GM23338 (cell line): ENCODE data around the gene TMEM63B. TPM values are rescaled to one million over a fixed set of nuclear protein-coding genes. Genes with fewer than 3 reads are reported as not detected.

Source experiments
- ATAC-seq: fragments of 200-7000 bp; cut with Tn5 transposase; 3 replicates; pipeline ENCODE4 v1.9.1; 2020
- DNase-seq: peaks from one replicate; pipeline ENCODE4 v3.0.0-alpha.2; 2015; ENCODE audit warnings: low spot score
- H2AFZ ChIP-seq: fragments of 200-600 bp; sonication (generic); 2 replicates; pipeline ENCODE4 v1.8.0; 2016; ENCODE audit warnings: antibody characterized with exemption, mild to moderate bottlenecking, moderate library complexity
- H3F3A ChIP-seq: fragments of 200-600 bp; sonication (generic); replicated peaks from 2 replicates; pipeline ENCODE4 v1.8.0; 2017; ENCODE audit warnings: antibody characterized with exemption, mixed run types, low read depth
- H3K27ac ChIP-seq: fragments of 200-600 bp; sonication (generic); 2 replicates; pipeline ENCODE4 v1.6.1; 2016; ENCODE audit warnings: low read depth
- H3K27me3 ChIP-seq: fragments of 200-600 bp; sonication (generic); 2 replicates; pipeline ENCODE4 v1.8.0; 2016; ENCODE audit warnings: mild to moderate bottlenecking, mixed run types, moderate library complexity; ENCODE audit not compliant: insufficient read depth
- H3K36me3 ChIP-seq: fragments of 200-600 bp; sonication (generic); 2 replicates; pipeline ENCODE4 v1.8.0; 2016; ENCODE audit warnings: mild to moderate bottlenecking; ENCODE audit not compliant: insufficient read depth
- H3K4me1 ChIP-seq: fragments of 200-600 bp; sonication (generic); 2 replicates; pipeline ENCODE4 v1.8.0; 2016; ENCODE audit warnings: mild to moderate bottlenecking, moderate library complexity; ENCODE audit not compliant: insufficient read depth
- H3K4me2 ChIP-seq: fragments of 200-600 bp; sonication (generic); 2 replicates; pipeline ENCODE4 v1.7.1; 2017; ENCODE audit warnings: mixed run types
- H3K4me3 ChIP-seq: fragments of 200-600 bp; sonication (generic); 2 replicates; pipeline ENCODE4 v1.6.1; 2016; ENCODE audit warnings: mixed run types
- H3K79me2 ChIP-seq: fragments of 200-600 bp; sonication (generic); replicated peaks from 2 replicates; pipeline ENCODE4 v1.8.0; 2017; ENCODE audit warnings: mild to moderate bottlenecking; ENCODE audit not compliant: insufficient read depth
- H3K9me2 ChIP-seq: fragments of 200-600 bp; sonication (generic); 2 replicates; pipeline ENCODE4 v1.8.0; 2017; ENCODE audit not compliant: insufficient read depth
- H4K20me1 ChIP-seq: fragments of 200-600 bp; sonication (generic); replicated peaks from 2 replicates; pipeline ENCODE4 v1.8.0; 2017; ENCODE audit warnings: mild to moderate bottlenecking; ENCODE audit not compliant: insufficient read depth
- H3K27ac Mint-ChIP-seq: 2 replicates; pipeline ENCODE4 v1.8.0; 2020; ENCODE audit warnings: inconsistent platforms, mild to moderate bottlenecking, moderate library complexity, mixed read lengths
- H3K27me3 Mint-ChIP-seq: 3 replicates; pipeline ENCODE4 v1.8.0; 2022; ENCODE audit warnings: low read depth, mild to moderate bottlenecking, moderate library complexity, mixed read lengths, inconsistent platforms; ENCODE audit not compliant: insufficient read depth, poor library complexity
- H3K36me3 Mint-ChIP-seq: 3 replicates; pipeline ENCODE4 v1.8.0; 2021; ENCODE audit warnings: low read depth, mild to moderate bottlenecking, inconsistent platforms, moderate library complexity, mixed read lengths
- H3K4me1 Mint-ChIP-seq: 3 replicates; pipeline ENCODE4 v1.8.0; 2020; ENCODE audit warnings: mild to moderate bottlenecking, inconsistent platforms, mixed read lengths
- H3K4me3 Mint-ChIP-seq: 3 replicates; pipeline ENCODE4 v1.8.0; 2021; ENCODE audit warnings: moderate library complexity, mild to moderate bottlenecking, inconsistent platforms, mixed read lengths
- H3K9me3 Mint-ChIP-seq: 3 replicates; pipeline ENCODE4 v1.8.0; 2020; ENCODE audit warnings: moderate library complexity, mild to moderate bottlenecking, inconsistent platforms, mixed read lengths
- CREB1 ChIP-seq: fragments of 250-450 bp; sonication (Bioruptor Pico); IDR thresholded peaks from 2 replicates; pipeline ENCODE4 v1.5.0; 2020; ENCODE audit warnings: low read depth, mild to moderate bottlenecking, moderate library complexity
- EZH2 ChIP-seq: fragments of 200-600 bp; sonication (generic); IDR thresholded peaks from one replicate; pipeline ENCODE4 v1.8.0; 2017; ENCODE audit warnings: antibody characterized with exemption, mild to moderate bottlenecking, low read depth; ENCODE audit not compliant: unreplicated experiment
- POLR2AphosphoS5 ChIP-seq: IDR thresholded peaks from 2 replicates; pipeline ENCODE4 v1.6.1; 2016; ENCODE audit warnings: antibody characterized with exemption, low read depth
- polyA plus RNA-seq: library from polyadenylated mRNA; unstranded; fragments of >200 nt; fragmentation: Nextera tagmentation; extraction: Ambion mirVana; gene quantifications from 2 replicates; pipeline ENCODE4 v1.2.1, GENCODE V29; 2016
- total RNA-seq: library from RNA; depleted of rRNA; stranded (reverse); fragments of >200 nt; shearing (Covaris generic); gene quantifications from 2 replicates; pipeline ENCODE4 v1.2.3, GENCODE V29; 2014
- TF ChIP-seq, protein P1 (sequence below): fragments of 250-450 bp; sonication (Bioruptor Pico); IDR thresholded peaks from 2 replicates; pipeline ENCODE4 v1.5.0; 2020; ENCODE audit warnings: mild to moderate bottlenecking, moderate library complexity

TMEM63B gene
- total and polyA plus RNA-seq, 2 experiments from 2014 or later = 10.1 to 36.0 TPM

DNA sequence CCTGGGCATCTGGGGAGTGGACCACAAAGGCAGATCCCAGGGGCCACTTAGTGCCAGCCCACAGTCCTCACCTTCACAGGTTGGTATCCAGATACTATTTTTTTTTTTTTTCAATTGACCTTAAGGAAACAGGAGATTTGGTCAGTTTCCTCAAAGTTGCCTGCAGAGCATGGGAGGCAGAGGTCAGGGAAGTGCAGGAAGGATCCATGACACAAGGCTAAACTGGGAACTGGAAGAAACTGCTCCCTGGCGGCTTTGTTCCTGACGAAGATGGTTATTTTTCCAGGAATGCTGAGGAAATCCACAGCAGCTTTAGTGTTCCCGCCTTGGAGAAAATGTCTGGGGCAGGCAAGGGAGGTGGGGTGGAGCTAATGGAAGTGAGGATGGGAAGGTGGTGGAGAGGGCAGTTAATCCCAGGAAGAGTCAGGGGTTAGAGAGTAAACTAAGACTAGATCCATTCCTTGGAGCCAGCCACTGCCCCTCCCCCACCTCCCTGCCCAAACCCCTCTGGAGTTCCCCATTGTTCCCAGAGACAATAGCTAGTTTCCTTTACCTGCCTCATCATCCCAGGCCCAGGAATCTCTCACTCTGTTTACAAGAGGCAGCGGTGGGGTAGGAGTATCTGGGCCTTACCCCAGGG, 75.1 kb downstream of the TMEM63B start:
- ATAC-seq (peak; percentile 92), DNase-seq (peak; percentile 95)
- peak overlapping the region; percentile 15; the same call in 1 of the 3 replicates for H3K4me3 Mint-ChIP-seq
- peaks cover 10% of the 10 kb centered on the region for H3K27me3 Mint-ChIP-seq
- H3K9me3 Mint-ChIP-seq = no peaks in the 10 kb centered on the region
- no peaks in the 10 kb centered on the region for H3K36me3 ChIP-seq
- H3K4me1 ChIP-seq = peaks cover 55% of the 10 kb centered on the region
- no peaks in the 10 kb centered on the region for H3K27me3 ChIP-seq
- H3K4me2 ChIP-seq = peak overlapping the region; percentile 67
- H3K4me1 Mint-ChIP-seq = peaks cover 55% of the 10 kb centered on the region
- TF ChIP-seq CREB1 (CRISPR knock-in tag) = 0 out of 2 replicates have a peak, but pooled peaks have one; percentile 24
- TF ChIP-seq, protein P1, sequence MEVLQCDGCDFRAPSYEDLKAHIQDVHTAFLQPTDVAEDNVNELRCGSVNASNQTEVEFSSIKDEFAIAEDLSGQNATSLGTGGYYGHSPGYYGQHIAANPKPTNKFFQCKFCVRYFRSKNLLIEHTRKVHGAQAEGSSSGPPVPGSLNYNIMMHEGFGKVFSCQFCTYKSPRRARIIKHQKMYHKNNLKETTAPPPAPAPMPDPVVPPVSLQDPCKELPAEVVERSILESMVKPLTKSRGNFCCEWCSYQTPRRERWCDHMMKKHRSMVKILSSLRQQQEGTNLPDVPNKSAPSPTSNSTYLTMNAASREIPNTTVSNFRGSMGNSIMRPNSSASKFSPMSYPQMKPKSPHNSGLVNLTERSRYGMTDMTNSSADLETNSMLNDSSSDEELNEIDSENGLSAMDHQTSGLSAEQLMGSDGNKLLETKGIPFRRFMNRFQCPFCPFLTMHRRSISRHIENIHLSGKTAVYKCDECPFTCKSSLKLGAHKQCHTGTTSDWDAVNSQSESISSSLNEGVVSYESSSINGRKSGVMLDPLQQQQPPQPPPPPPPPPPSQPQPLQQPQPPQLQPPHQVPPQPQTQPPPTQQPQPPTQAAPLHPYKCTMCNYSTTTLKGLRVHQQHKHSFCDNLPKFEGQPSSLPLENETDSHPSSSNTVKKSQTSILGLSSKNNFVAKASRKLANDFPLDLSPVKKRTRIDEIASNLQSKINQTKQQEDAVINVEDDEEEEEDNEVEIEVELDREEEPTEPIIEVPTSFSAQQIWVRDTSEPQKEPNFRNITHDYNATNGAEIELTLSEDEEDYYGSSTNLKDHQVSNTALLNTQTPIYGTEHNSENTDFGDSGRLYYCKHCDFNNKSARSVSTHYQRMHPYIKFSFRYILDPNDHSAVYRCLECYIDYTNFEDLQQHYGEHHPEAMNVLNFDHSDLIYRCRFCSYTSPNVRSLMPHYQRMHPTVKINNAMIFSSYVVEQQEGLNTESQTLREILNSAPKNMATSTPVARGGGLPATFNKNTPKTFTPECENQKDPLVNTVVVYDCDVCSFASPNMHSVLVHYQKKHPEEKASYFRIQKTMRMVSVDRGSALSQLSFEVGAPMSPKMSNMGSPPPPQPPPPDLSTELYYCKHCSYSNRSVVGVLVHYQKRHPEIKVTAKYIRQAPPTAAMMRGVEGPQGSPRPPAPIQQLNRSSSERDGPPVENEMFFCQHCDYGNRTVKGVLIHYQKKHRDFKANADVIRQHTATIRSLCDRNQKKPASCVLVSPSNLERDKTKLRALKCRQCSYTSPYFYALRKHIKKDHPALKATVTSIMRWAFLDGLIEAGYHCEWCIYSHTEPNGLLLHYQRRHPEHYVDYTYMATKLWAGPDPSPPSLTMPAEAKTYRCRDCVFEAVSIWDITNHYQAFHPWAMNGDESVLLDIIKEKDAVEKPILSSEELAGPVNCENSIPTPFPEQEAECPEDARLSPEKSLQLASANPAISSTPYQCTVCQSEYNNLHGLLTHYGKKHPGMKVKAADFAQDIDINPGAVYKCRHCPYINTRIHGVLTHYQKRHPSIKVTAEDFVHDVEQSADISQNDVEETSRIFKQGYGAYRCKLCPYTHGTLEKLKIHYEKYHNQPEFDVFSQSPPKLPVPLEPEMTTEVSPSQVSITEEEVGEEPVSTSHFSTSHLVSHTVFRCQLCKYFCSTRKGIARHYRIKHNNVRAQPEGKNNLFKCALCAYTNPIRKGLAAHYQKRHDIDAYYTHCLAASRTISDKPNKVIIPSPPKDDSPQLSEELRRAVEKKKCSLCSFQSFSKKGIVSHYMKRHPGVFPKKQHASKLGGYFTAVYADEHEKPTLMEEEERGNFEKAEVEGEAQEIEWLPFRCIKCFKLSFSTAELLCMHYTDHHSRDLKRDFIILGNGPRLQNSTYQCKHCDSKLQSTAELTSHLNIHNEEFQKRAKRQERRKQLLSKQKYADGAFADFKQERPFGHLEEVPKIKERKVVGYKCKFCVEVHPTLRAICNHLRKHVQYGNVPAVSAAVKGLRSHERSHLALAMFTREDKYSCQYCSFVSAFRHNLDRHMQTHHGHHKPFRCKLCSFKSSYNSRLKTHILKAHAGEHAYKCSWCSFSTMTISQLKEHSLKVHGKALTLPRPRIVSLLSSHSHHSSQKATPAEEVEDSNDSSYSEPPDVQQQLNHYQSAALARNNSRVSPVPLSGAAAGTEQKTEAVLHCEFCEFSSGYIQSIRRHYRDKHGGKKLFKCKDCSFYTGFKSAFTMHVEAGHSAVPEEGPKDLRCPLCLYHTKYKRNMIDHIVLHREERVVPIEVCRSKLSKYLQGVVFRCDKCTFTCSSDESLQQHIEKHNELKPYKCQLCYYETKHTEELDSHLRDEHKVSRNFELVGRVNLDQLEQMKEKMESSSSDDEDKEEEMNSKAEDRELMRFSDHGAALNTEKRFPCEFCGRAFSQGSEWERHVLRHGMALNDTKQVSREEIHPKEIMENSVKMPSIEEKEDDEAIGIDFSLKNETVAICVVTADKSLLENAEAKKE (CRISPR knock-in tag) = peak; percentile 43; the same call in 1 of the 2 replicates
- TF ChIP-seq POLR2AphosphoS5 = no peak
- TF ChIP-seq EZH2 = no peak
- H3K9me2 ChIP-seq = no peaks in the 10 kb centered on the region
- H3K4me3 ChIP-seq = no peak overlapping the region; the same call in 1 of the 2 replicates
- H3K79me2 ChIP-seq = no peaks in the 10 kb centered on the region
- H2AFZ ChIP-seq = peak overlapping the region; percentile 20; the same call in 1 of the 2 replicates
- H3K27ac Mint-ChIP-seq = peak overlapping the region; percentile 94
- H4K20me1 ChIP-seq = no peaks in the 10 kb centered on the region
- peak overlapping the region; percentile 95 for H3K27ac ChIP-seq
- H3F3A ChIP-seq = no peaks in the 10 kb centered on the region
- no peaks in the 10 kb centered on the region for H3K36me3 Mint-ChIP-seq
